Stimulated activated CD8-positive, alpha-beta memory T cell treated with anti-CD3 and anti-CD28 coated beads, Interleukin-12 subunit alpha, Interleukin-12 subunit beta, amount 100 ng/mL, for 4 hours (primary cell): ENCODE data around the gene TMEM8B.
A peak's percentile ranks its signal among the peaks of the same experiment; 100 is the strongest.

ENCODE experiments used
- DNase-seq: peaks from one replicate; pipeline ENCODE4 v3.0.0-alpha.2; 2020; ENCODE audit warnings: low read depth

Gene TMEM8B

GRCh38 chr9:35829084-35829763 is at the start of gene TMEM8B:
TMEM8B (plus strand) TSS chr9:35829228; CDS start chr9:35829448, 220 bp downstream.
- peak; percentile 88 for DNase-seq

- no peak for DNase-seq
Observed at GRCh38 chr9:35781066-35781465, 48.0 kb upstream of the TMEM8B start.

- DNase-seq: no peak
Observed at GRCh38 chr9:35783418-35783817, 45.6 kb upstream of the TMEM8B start.

- DNase-seq: no peak
Observed at GRCh38 chr9:35789541-35789940, 39.5 kb upstream of the TMEM8B start.

- no peak for DNase-seq
Observed at GRCh38 chr9:35790025-35790384, 39.0 kb upstream of the TMEM8B start.

GRCh38 chr9:35790385-35791296 is 38.4 kb upstream of the TMEM8B start:
- no peak for DNase-seq

- DNase-seq: no peak
Observed at GRCh38 chr9:35791297-35791921, 37.6 kb upstream of the TMEM8B start, which contains the start of gene NPR2. NPR2 (plus strand) TSS chr9:35791591; CDS start chr9:35792409, 818 bp downstream.

- DNase-seq: no peak
Observed at GRCh38 chr9:35792024-35792813, 36.8 kb upstream of the TMEM8B start.

GRCh38 chr9:35792826-35793225 is 36.2 kb upstream of the TMEM8B start:
- no peak for DNase-seq

- DNase-seq: no peak
Observed at GRCh38 chr9:35793461-35793860, 35.6 kb upstream of the TMEM8B start.

- DNase-seq: no peak
Observed at GRCh38 chr9:35795695-35796094, 33.3 kb upstream of the TMEM8B start.

- no peak for DNase-seq
Observed at GRCh38 chr9:35797311-35798109, 31.5 kb upstream of the TMEM8B start.

- no peak for DNase-seq
Observed at GRCh38 chr9:35798658-35799374, 30.2 kb upstream of the TMEM8B start.

- no peak for DNase-seq
Observed at GRCh38 chr9:35800530-35800929, 28.5 kb upstream of the TMEM8B start.

GRCh38 chr9:35801328-35802128 is 27.5 kb upstream of the TMEM8B start:
- no peak for DNase-seq

- DNase-seq: no peak
Observed at GRCh38 chr9:35806101-35806500, 22.9 kb upstream of the TMEM8B start.

- no peak for DNase-seq
Observed at GRCh38 chr9:35808433-35808832, 20.6 kb upstream of the TMEM8B start.

GRCh38 chr9:35810122-35810521 is 18.9 kb upstream of the TMEM8B start:
- DNase-seq: no peak

GRCh38 chr9:35811381-35812024 is 17.5 kb upstream of the TMEM8B start:
- no peak for DNase-seq
